GM12873 (cell line): ENCODE measurements around the gene SERPINA1.

Experiments
- CTCF ChIP-seq: IDR thresholded peaks from 2 replicates; pipeline ENCODE4 v1.5.1; 2012; ENCODE audit warnings: low read depth, mild to moderate bottlenecking, moderate library complexity, low read length, control low read depth; ENCODE audit not compliant: insufficient read depth; ENCODE audit errors: missing control alignments

SERPINA1 gene

GRCh38 chr14:94341656-94342333 lies 46.6 kb downstream of the SERPINA1 start:
- no peak for TF ChIP-seq CTCF

GRCh38 chr14:94340533-94340932 lies 47.9 kb downstream of the SERPINA1 start:
- TF ChIP-seq CTCF, result no peak

- TF ChIP-seq CTCF, result no peak
These were observed 50.4 kb downstream of the SERPINA1 start for GRCh38 chr14:94338023-94338422.

GRCh38 chr14:94337274-94337673 lies 51.1 kb downstream of the SERPINA1 start:
- no peak for TF ChIP-seq CTCF

GRCh38 chr14:94334872-94335271 lies 53.5 kb downstream of the SERPINA1 start:
- no peak for TF ChIP-seq CTCF

GRCh38 chr14:94332587-94332986 lies 55.8 kb downstream of the SERPINA1 start:
- TF ChIP-seq CTCF, result no peak

- no peak for TF ChIP-seq CTCF
These were observed 56.3 kb downstream of the SERPINA1 start for GRCh38 chr14:94332063-94332583.

GRCh38 chr14:94331462-94331861 lies 56.9 kb downstream of the SERPINA1 start:
- TF ChIP-seq CTCF, result no peak
